ENCODE data around the gene CCDC88B.

- no peak for TF ChIP-seq CTCF (IDR thresholded peaks at IDR 0.05)
- no peak for TF ChIP-seq POLR2A (IDR thresholded peaks at IDR 0.05)
Observed at GRCh38 chr11:64359712-64360445, 19.9 kb downstream of the CCDC88B start.

All from testis (tissue), 2 donors.